AML-193 (cell line): ENCODE measurements around the gene MSH3.
"Not testable (repeated sequence)": the region's sequence is repeated elsewhere in the genome, so short reads cannot be mapped to it uniquely, and the experiment has no call there.

Experiments
- DNase-seq, 2 experiments: peaks; one replicate each; lab custom pipeline; 2025; lab: John Stamatoyannopoulos, UW

MSH3 gene

GRCh38 chr5:80755626-80756025 is 101.2 kb downstream of the MSH3 start:
- peak; percentile 11 to 22 for DNase-seq

DNA sequence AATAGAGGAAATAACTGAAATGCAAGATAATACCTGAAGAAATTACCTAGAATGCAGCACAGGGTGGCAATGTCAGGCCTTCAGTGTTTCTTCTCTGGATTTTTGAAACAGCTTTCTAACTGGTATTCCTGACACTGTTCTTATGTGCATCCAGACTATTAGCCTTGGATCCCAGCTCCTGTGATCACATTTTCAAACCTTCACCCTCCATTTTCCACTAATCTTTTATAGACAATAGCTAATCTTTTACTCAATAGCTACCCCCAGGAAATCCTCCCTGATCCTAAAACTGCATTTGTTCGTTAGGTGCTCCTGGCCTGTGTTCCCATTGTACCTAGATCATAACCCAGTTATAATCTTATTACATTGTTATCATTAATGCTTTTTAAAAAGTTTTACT is 101.8 kb downstream of the MSH3 start:
- DNase-seq = no peak

DNA sequence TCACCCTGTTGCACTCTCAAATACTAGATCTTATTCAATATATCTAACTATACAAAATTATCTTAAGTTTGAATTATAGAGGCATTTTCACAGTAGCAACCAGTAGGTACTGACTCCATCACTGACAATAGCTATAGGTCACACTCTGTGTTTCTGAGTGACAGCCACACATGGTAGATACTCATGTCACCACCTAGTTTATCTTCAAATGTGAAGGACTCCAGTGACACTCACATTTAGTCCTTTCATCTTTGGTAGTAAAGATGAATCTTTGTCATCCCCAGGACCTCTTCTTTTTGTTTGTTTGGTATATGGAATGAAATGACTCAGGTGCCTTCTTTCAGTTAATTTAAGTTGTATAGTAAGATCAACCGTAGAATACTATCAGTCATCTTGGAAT is 102.8 kb downstream of the MSH3 start:
- DNase-seq = no peak

DNA sequence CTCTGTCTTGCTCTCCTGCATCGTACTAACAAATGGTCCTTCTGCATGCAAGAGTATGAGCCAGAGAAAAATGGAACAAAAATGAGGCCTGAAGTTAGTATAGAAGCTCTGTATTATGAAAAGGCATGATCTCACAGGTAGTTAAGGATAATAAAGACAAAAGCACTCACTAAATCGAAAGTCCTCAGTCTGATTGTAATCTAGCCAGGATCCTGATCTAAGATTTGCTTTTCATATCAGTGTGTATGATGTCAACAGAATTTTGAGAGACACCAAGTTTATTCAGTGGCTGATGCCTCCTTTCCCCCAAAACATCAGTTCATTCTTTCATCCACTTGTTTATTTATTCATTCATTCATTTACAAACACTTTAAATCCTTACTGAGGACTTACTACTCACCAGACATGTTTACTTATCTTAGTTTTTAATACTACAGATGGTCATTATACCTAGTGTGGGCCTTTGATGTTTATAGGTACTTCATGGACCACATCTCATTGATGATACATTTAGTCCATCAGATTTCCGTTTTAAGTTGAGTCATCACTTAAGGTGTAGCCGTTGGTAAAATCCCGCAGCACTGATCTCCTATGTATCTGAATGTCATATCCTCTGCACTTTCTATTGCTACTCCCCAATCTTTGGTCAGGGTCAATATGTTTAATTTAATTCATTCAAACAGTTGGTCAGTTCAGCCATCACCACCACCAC is 105.6 kb downstream of the MSH3 start:
- no peak for DNase-seq

DNA sequence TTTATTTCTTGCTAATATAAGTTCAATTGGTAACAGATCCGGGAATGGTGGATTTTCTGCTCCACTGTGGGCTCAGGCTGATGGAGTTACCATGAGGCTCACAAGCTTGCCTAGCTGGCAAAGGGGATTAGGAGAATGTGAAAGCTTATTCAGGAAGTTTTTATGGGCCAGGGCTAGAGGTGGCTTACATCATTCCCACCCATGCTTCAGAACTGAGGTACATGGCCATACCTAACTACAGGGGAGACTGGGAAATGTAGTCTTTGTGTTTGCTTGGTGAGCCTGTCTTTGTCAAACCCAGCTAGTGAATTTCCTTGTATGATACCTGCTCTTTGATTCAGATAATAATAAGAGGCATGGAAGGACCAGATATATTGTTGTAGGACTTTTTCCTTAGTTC is 106.2 kb downstream of the MSH3 start:
- DNase-seq = no peak

- no peak for DNase-seq
These were observed 106.7 kb downstream of the MSH3 start for GRCh38 chr5:80761176-80761575.

- no peak for DNase-seq
These were observed 107.5 kb downstream of the MSH3 start for GRCh38 chr5:80761966-80762365.

DNA sequence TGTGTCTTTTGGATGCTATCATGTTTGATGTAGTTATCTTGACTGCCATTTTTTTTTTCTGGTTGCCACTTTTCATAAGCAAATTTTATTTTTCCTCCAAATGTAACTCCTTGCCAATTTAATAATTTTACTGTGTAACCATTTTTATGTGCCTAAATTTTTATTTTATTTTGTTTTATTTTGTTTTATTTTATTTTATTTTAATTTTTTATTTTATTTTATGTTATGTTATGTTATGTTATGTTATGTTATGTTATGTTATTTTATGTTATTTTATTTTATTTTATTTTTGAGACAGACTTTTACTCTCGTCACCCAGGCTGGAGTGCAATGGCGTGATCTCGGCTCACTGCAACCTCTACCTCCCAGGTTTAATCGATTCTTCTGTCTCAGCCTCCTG is 108.1 kb downstream of the MSH3 start:
- DNase-seq = no peak

DNA sequence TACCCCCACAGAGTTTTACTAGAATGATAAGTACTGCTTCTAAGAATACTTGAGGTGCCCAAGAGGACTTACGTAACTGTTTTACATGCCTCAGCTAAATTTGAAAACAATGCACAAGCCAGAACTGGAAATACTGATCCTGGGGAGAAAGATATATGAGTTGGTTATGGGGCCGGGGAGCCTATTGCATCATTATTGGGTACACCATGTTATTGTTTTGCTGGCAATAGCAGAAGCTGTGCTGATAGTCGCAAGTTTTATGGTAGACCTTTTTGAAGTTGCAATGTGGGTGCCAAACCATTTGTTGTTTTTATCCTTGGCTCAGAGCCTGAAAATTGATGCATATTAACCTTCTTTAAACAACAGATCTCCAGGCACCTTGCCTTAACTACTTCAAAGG is 108.8 kb downstream of the MSH3 start:
- no peak for DNase-seq

- DNase-seq = no peak
These were observed 109.6 kb downstream of the MSH3 start for GRCh38 chr5:80763873-80764647.

GRCh38 chr5:80764786-80765185 is 110.3 kb downstream of the MSH3 start:
- no peak for DNase-seq

GRCh38 chr5:80777347-80778287 is 123.2 kb downstream of the MSH3 start:
- DNase-seq = no peak

GRCh38 chr5:80780024-80780423 is 125.6 kb downstream of the MSH3 start:
- no peak for DNase-seq

- DNase-seq = no peak
These were observed 126.4 kb downstream of the MSH3 start for GRCh38 chr5:80780761-80781285.

DNA sequence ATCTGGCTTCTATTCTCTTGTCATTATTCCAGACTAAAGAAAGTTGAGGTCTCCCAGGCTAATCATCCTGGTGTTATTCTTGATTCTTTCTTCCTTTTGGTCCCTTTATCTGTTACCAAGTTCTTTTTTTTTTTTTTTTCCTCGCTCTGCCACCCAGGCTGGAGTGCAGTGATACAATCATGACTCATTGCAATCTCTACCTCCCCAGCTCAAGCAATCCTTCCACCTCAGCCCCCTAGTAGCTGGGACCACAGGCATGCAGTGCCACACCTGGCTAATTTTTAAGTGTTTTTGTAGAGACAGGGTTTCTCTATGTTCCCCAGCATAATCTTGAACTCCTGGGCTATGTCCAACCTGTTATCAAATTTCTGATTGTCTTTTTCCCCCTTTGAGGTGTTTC is 126.9 kb downstream of the MSH3 start:
- DNase-seq = no peak

- DNase-seq = no peak
These were observed 128.2 kb downstream of the MSH3 start for GRCh38 chr5:80782626-80783025.

DNA sequence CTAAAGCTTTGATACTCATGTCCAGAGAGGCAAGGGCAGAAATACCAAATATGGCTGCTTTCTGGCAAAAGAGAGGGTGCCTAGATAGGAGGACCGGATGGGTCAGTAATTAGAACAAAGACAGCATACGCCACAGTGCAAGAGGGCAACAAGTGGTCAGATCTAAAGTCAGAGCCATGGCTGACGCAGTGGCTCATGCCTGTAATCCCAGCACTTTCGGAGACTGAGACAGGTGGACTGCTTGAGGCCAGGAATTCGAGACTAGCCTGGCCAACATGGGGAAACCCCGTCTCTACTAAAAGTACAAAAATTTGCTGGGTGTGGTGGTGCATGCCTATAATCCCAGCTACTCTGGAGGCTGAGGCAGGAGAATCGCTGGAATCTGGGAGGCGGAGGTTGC is 129.3 kb downstream of the MSH3 start:
- not testable (repeated sequence) for DNase-seq

GRCh38 chr5:80784451-80784850 is 130.0 kb downstream of the MSH3 start:
- DNase-seq = no peak

DNA sequence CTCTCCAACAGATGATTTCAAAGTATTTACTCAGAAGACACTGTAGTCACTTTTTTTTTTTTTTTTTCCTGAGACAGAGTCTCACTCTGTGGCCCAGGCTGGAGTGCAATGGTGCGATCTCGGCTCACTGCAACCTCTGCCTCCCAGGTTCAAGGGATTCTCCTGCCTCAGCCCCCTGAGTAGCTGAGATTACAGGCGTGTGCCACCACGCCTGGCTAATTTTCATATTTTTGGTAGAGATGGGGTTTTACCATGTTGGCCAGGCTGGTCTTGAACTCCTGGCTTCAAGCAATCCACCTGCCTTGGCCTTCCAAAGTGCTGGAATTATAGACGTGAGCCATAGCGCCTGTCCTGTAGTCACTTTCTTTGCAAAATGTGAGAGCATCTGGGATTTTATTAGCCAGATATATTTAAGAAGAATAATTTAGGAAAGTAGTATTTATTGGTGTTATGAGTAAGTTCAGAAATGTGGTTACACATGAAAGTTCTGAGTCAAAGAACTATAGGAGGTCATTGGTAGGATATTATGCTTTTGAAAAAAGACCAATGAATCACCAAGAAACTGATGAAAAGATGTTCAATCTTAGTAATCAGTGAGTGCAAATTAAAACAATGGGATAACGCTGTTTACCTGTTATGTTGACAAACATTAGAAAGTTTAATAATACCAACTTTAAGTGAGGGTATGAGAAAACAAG is 135.0 kb downstream of the MSH3 start:
- DNase-seq = not testable (repeated sequence)

DNA sequence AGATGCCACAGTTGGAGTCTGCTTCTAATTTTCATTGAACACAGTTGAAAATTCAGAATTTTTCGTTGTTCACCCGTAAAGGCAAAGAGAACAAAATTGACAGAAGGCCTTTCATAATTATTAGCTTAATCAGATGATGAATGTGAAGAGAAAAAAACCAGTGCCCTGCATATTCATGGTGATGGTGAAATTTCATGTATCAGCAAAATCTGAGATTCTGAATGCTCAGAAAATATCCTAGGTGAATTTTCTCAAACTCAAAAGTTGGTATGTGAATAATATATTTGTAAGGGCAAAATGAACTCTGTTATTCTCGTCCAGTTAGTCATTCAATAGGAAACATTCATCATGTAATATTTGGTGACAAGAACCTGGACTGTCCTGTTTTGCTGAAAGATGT is 136.2 kb downstream of the MSH3 start:
- no peak for DNase-seq

DNA sequence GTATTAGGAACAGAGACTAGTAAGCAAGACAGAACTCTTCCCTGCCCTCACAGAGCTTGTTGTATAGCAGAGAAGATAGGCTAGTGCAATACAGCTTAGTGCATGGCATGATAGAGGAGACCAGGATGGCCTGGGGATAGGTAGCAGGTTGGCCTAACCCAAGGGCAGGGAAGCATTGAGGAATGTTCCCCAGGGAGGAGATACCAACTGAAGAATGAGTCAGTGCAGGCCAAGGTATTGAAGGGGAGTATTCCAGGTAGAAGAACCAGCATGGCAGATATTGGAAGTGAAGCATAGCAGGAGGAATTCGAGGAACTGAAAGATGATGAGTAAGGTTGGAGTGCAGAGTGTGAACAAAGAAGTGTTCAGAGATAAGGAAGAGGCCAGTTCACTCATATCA is 138.9 kb downstream of the MSH3 start:
- DNase-seq = no peak

- DNase-seq = no peak
These were observed 142.4 kb downstream of the MSH3 start for GRCh38 chr5:80796846-80797245.
